Measurements from ENCODE around the gene HS6ST3. TPM values are rescaled to one million over a fixed set of nuclear protein-coding genes. Genes with fewer than 3 reads are reported as not detected.

HS6ST3 gene
- total RNA-seq, 2 donors from 2014 or later, result 0.35 to 0.42 TPM

DNA sequence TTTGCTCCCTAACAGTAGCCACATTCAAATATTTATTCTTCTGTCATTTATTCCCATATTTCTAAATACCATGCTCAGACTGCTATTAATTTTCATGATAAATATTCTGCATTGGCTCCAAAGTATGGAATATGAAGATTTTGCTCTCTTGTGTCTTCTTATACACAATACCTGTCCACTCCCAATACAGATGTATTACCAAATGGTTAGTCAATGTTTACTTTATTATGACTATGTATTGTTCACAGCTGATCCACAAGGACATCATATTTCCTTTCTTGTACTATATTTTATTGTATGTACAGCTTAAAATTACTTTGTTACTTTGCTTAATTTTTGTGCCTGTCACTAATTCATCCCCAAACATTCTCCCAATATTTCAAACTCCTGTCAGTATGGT lies 582.1 kb downstream of the HS6ST3 start:
- intact Hi-C loops (cut with DNase I), result no loop called here
- DNase-seq (no peak), ATAC-seq (no peak)

DNA sequence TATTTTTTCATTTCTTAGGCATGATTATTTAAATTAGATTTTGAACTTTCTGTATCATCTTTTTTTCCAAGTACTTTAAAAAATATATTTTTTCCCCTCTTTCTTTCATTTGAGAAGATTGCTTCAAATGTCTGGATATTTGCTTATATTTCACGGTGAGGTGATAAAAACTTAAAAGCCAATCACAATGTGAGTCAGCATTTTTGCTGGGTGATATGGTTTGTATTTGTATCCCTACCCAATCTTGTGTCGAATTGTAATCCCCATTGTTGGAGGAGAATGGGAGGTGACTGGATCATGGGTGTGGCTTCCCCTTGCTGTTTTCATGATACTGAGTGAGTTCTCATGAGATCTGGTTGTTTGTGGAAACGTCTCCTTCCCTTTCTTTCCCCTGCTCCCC lies 583.9 kb downstream of the HS6ST3 start:
- ATAC-seq (no peak), DNase-seq (no peak)

DNA sequence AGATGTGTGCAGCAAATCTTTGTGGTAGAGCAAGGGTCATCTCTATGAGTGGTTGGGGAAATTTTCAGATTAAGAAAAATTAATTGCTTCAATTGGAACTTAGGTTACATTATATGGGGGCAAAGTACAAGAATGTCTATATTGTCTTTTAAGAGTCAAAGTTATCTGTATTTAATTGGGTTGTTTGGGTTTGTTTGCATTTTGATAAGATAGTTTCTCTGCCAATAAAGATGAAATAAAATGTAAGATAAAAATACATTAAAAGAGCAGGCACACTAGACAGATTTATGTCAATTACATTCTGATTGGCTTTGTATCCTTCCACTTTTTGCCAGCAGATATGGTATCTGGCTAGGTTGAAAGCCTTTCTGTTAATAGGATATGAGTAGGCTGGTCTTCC lies 587.1 kb downstream of the HS6ST3 start:
- DNase-seq (no peak), ATAC-seq (no peak)
- intact Hi-C loops (cut with DNase I), result no loop called here

More for the DNA sequence above, 583.9 kb downstream of the HS6ST3 start:
- intact Hi-C loops (cut with DNase I), result no loop called here

DNA sequence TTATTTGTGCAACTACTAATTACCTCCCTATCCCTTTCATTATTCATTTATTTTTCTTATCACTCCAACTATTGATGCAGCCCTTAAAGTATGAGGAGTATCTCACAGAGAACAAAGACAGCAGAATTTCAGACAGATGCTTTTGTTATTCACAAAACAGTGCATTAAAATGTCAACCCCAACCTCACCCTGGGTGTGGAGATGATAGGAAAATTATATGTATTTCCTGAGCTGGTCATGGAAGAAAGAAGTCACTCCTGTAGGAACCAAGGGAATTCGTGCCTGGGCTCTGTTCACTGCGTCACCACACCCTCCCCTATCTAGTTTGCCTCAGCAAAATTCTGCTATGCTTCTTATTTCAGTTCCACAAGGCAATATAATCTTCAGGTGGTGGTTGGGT lies 588.9 kb downstream of the HS6ST3 start:
- ATAC-seq (no peak), DNase-seq (no peak)
- intact Hi-C loops (cut with DNase I), result no loop called here

DNA sequence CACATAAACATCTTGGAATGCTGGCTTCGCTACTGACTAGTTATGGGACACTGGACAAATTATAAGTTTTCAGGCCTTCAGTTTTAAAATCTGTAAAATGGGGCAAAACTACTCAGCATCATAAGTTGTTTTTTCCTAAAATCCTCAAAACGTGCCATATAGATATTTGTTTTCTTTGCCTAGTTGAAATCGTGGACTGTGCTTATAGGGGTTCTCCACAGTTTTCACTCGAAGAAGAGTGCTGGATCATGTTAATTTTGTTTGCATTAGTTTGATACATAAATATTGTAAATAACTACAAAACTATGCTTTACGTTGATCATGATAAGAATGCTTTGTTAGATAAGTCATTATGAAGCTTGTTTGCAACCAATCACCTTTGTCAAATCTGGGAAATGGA lies 591.0 kb downstream of the HS6ST3 start:
- ATAC-seq (no peak), DNase-seq (no peak)
- intact Hi-C loops (cut with DNase I), result no loop called here

DNA sequence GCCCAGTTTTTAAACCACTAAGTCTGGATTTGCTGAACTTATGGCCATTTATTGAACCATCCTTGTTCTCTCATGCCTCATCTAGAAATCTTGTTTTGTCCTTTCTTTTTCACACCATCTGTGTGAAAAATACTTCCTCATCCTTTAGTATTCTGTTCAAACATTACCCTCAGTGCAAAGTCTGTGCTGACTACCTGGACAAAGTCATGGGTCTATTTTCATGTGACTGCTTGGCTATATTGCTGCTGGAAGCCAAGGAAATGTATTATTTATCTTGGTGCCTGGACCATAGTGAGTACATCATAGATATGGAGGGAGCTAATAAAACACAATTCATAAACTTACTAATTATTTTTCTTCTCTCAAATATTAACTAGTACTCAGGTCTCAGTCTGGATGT lies 591.9 kb downstream of the HS6ST3 start:
- intact Hi-C loops (cut with DNase I), result no loop called here

DNA sequence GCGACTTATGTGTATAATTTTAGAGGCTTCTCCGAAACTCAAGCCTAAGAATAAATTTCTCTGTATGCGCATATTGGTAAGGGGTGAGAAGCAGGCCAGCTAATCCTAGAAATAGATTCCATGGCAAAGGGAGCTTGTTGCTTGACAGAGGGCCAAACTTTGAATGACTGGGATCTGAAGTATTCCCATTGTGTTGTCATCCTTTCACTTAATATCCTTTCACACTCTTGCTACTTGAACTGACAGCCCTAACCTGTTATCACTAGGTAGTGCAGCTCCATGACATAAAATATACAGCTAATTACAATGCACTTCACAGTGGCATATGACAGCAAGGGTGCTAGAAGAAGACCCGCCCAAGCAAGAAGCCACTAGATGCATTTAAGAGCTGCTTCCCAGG lies 594.6 kb downstream of the HS6ST3 start:
- no peak for DNase-seq
- ATAC-seq, result peak; percentile 47 to 57
- intact Hi-C loops (cut with DNase I), result no loop called here

More for the DNA sequence above, 591.9 kb downstream of the HS6ST3 start:
- DNase-seq (no peak), ATAC-seq (no peak)

DNA sequence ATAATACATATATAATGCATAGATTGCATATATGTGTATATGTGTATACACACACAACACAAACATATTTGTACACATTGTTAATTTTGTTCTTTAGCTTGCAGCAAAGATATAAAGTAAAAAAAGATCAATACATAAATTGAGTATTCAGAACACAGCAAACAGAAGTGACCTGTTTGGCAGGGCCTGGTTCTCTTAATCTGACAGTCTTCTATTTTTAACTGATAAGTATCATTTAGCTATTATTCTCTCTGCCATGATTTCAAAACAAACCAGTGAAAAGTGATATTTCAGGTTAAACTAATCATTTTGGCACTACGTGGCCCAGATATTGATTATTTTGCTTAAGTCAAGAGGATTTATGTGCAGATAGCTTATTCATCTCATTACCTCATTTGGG lies 595.0 kb downstream of the HS6ST3 start:
- DNase-seq (no peak), ATAC-seq (no peak)
- intact Hi-C loops (cut with DNase I), result no loop called here

DNA sequence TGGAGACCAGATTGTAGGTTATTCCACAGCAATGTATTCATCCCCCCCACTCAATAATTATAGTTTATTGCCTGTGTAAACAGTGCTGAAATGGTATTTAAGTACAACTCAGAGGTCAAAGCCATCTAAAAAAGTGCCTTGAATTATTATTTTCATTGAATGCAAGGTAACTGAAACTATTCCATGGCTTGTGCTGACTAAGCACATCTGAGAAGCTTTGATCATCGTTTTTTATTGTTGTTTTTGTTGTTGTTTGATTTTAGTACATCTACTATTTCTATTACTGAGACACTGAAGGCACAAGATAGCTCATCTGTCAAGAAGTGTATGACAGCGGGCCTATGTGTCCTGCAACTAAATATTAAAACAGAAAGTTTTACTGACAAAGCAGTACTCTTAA lies 596.4 kb downstream of the HS6ST3 start:
- ATAC-seq, result no peak
- no peak for DNase-seq
- intact Hi-C loops (cut with DNase I), result no loop called here

DNA sequence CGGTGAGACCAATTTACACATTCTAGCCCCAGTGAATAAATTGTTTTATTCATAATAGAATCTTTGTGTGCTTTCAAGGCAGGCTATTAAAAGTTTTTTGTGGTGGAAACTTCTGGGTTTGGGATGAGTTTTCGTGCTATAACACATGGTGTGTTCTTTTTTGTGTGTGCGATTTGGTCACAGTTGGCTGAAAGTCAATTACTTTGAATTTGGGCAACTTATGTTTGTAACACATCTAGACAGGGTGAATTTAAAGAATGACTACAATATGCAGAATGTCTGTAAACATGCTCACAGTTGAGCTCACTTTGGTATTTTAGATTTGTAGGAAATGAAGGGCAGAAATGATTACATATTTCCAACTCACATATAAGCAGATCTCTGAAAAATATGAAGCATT lies 597.3 kb downstream of the HS6ST3 start:
- DNase-seq, result no peak
- intact Hi-C loops (cut with DNase I), result no loop called here
- no peak for ATAC-seq

DNA sequence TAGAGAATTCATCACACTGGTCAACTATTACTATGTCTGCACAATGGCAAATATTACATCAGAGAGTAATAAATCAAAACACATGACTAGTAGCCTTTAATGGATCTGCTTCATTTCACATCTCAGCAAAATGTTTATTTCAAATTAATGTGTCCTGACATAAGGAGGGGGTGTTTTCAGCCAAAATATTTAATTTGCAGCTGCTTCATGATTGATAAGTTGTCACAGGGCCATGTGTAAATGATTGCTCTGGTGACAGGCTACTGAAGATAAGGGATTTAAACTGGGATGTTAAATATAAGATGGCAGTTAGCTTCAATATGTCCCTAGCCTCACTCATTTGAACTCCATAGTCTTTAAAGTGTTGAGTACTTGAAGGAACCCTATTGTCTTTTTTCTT lies 601.1 kb downstream of the HS6ST3 start:
- intact Hi-C loops (cut with DNase I), result no loop called here
- no peak for ATAC-seq
- no peak for DNase-seq

DNA sequence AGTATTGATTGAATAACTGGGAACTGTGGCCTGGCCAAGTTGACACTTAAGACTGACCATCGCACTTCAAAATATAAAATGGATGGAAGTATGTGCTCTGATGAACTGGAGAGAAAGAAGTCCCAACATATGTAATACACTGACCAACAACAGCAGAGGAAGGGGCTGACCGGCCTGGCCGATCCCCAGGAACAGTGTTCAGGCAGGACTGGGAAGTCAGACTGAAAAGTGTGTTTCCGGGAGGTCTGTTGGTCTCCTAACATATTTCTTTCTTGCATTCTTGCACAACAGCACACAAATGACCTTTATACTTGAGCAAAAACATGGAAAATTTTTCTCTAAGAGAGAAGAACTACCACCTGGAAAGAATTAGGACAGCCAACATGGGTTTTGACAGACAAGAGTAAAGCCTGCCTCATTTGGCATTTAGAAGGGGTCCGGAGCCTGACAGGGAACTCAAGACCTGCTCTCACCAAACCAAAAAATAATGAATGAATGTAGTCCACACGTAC lies 606.5 kb downstream of the HS6ST3 start:
- no peak for DNase-seq
- ATAC-seq, result no peak
- intact Hi-C loops (cut with DNase I), result no loop called here

DNA sequence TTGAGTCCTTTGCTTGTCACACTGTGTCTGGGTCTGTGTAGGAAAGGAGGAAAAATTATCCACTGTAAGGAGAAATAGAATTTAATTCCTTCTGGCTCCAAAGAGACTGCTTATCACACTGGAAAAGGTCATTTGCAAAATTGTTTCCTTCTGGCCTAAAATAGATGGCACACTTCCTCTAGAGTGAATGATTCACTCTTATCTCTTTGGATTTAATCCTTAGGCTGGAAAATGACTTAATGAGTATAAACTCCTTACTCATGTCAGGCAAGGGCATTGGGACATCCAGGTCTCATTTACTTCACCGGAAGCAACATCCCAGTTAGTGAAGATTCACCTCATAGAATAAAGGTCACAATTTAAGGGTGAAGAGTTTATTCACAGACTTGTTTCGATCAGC lies 610.8 kb downstream of the HS6ST3 start:
- DNase-seq, result no peak
- ATAC-seq, result no peak
- intact Hi-C loops (cut with DNase I), result no loop called here

DNA sequence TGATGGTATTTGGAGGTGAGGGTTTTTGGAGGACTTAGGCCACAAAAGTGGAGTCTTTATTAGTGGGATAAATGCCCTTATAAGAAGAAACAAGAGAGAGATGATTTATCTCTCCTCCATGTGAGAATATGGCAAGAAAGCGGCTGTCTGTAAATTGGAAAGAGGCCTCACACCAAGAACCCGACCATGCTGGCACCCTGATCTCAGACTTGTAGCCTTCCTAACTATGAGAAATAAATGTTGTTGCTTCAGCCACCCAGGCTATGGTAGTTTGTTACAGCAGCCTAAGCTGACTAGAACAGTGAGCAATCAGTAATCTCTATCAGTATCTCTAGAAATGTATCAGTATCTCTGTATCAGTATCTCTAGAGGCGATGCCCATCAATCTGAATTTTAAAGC lies 617.2 kb downstream of the HS6ST3 start:
- intact Hi-C loops (cut with DNase I), result no loop called here
- ATAC-seq, result no peak
- no peak for DNase-seq

DNA sequence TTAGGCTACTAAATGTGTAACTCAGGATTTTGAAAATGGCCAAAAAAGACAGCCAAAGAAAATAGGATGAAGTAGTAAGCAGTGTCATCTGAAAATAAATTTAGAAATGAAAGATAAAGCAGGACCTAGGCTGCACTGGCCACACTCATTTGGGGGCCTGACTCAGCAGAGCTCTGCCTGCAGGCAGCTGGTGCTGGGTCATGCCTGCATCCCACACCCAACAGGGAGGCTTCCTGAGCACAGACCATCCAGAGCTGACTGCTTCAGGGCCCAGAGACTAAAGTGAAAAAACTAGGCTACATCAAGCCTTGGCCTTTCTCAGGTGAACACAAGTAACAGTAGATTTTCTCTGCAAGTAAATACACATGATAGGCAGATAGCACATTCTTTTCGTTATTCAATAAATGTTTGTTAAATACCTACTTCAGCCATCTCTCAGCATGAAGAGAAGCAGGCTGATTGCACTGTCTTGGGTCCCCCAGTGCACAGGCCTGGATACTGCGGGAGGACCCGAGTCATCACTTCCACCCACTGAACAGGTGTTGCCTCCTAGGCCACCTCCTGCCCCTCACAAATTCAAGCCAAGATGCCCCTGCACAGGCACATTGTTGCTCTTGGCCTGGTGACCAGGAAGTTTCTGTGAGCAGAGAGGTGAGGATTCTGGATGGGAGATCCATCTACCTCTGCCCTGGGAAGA lies 620.4 kb downstream of the HS6ST3 start:
- DNase-seq (no peak), ATAC-seq (no peak)
- intact Hi-C loops (cut with DNase I), result no loop called here

DNA sequence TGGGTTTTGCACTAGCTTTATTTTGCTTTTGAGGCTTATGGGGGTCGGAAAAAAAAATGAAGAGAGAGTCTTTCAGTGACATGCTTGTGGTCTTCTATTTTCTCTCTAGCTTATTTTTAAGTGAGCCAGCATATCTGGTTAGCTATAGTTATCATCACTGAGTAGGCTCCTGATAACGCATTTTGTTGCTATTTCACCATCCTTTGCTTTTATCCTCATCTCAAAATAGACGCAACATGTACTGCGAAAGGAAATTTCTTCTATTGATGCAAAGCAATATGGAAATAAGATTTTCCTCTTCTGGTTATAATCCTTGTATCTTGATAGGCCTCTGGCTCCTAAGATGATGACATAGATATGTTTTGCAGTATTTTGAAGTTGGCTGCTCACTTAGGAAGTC lies 630.5 kb downstream of the HS6ST3 start:
- ATAC-seq (no peak), DNase-seq (no peak)
- intact Hi-C loops (cut with DNase I), result no loop called here

DNA sequence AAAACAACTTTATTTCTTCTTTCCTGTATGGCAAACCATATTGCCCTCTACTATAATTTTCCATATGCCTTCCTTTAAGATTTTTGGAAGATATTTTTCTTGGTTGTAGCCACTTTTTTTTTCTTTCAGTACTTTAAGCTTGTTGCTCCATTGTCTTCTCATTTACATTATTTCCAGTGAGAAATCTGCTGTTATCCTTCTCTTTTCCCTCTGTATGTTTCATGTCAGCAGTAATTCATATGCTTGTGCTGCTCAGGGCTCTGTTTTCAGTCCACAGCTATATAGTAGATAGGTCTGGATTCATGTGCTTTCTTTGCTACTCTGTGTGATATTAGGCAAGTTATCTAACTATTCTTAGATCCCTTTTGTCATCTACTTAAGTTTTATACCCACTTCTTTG lies 636.7 kb downstream of the HS6ST3 start:
- ATAC-seq (no peak), DNase-seq (no peak)
- intact Hi-C loops (cut with DNase I), result no loop called here

DNA sequence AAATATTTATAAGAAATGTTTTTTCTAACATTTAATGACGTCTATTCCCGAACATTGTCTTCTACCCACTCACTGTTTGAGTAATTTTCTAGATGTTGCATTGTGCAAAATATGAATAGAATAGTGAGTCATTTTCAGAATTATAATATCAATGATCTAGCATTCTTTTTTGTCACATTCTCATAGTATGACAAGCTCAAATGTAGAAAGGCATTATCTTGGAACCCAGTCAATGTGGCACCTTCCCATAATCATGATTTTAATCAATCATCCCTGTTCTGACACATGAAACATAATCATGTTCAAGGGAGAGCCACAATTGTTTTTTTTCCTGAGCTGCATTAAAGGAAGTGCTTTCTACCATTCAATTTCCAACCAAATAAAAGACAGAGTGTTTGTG lies 638.6 kb downstream of the HS6ST3 start:
- DNase-seq (no peak), ATAC-seq (no peak)
- intact Hi-C loops (cut with DNase I), result no loop called here

DNA sequence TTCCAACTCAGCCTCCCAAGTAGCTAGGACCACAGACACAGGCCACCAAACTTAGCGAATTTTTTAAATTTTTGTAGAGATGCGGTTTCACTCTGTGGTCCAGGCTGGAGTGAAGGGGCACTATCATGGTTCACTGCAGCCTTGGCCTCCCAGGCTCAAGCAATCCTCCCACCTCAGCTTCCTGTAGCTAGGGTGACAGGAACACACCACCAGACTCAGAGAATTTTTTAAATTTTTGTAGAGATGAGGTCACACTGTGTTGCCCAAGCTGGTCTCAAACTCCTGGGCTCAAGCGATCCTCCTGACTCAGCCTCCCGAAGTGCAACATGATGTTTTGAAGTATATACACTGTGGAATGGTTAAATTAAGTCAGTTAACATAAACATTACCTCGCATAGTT lies 640.8 kb downstream of the HS6ST3 start:
- DNase-seq (no peak), ATAC-seq (no peak)
- intact Hi-C loops (cut with DNase I), result no loop called here

DNA sequence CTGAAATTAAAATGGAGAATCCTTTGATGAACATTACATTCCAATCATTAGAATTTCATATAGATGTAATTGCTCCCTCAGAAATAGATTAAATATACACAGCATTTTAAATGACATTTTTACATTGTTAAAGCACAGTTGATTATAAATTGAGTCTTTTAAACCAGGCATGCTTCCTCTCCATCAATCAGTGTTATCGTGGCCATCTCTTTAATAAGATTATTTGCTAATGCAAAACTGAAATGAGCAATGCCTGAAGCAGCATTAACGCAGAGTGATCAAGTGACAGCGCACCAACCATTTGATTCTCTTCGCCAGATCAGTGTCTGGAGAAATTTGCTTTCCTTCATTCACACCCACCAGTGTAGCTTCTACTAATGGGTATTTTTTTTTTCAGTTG lies 644.6 kb downstream of the HS6ST3 start:
- ATAC-seq (no peak), DNase-seq (no peak)
- intact Hi-C loops (cut with DNase I), result no loop called here

DNA sequence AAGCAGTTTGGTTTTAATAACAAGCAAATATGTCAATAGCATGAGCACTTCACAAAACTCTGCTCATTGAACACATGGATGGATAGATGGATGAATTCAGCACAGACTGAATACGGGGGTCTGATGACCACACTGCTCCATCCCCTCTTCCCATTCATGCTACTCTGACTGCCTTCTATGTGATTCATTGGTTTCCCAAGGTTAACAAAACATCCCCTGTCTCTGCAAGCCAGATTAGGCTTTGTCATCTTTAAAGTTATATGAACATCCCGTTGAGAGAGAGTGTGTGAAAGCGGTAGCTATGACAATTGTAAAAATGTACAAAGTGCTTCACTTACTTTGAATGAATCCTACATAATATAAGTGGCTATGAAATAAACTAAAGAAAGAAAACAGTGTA lies 651.9 kb downstream of the HS6ST3 start:
- intact Hi-C loops (cut with DNase I), result no loop called here
- DNase-seq (no peak), ATAC-seq (no peak)

Data from left cardiac atrium (tissue), 4 donors.